GM12878 (cell line): ENCODE measurements around the gene ZNF813.

Source experiments
- BACH1 ChIP-seq: fragments of 450-650 bp; IDR thresholded peaks from 2 replicates; pipeline ENCODE4 v1.6.1; 2017; ENCODE audit warnings: mild to moderate bottlenecking, borderline replicate concordance
- CTCF ChIP-seq, 3 experiments: IDR thresholded peaks in 2 of 3; conservative IDR thresholded peaks in 1 of 3; 2 replicates each; pipeline ENCODE4 v1.5.1; 2011; ENCODE audit warnings: low read depth in 3 of 3, low read length in 3 of 3, mild to moderate bottlenecking in 3 of 3, control low read depth in 2 of 3, moderate library complexity in 2 of 3, inconsistent platforms in 1 of 3, mixed read lengths in 1 of 3; ENCODE audit not compliant: control insufficient read depth in 2 of 3, insufficient read depth in 1 of 3; ENCODE audit errors: extremely low read depth in 1 of 3
- EZH2 ChIP-seq: IDR thresholded peaks from 2 replicates; pipeline ENCODE4 v1.6.1; 2012; ENCODE audit warnings: low read depth, mild to moderate bottlenecking, control low read depth, inconsistent platforms, low read length, borderline replicate concordance; ENCODE audit not compliant: control insufficient read depth
- HDAC6 ChIP-seq: fragments of 200-600 bp; sonication (generic); IDR thresholded peaks from one replicate; pipeline ENCODE4 v1.8.0; 2017; ENCODE audit warnings: antibody characterized with exemption; ENCODE audit not compliant: unreplicated experiment
- HDGF ChIP-seq: fragments of 450-650 bp; IDR thresholded peaks from 2 replicates; pipeline ENCODE4 v1.6.1; 2016; ENCODE audit warnings: antibody characterized with exemption
- NFYB ChIP-seq: IDR thresholded peaks from 2 replicates; pipeline ENCODE4 v1.6.1; 2011; ENCODE audit warnings: low read depth, mild to moderate bottlenecking, low read length, improper control_type of control experiment, moderate library complexity; ENCODE audit not compliant: insufficient read depth
- POLR2AphosphoS5 ChIP-seq: IDR thresholded peaks from 2 replicates; pipeline ENCODE4 v1.6.1; 2011; ENCODE audit warnings: mild to moderate bottlenecking, low read length, inconsistent platforms
- USF2 ChIP-seq: IDR thresholded peaks from 2 replicates; pipeline ENCODE4 v1.6.1; 2011; ENCODE audit warnings: low read depth, low read length, improper control_type of control experiment, borderline replicate concordance
- ZZZ3 ChIP-seq: IDR thresholded peaks from 2 replicates; pipeline ENCODE4 v1.6.1; 2011; ENCODE audit warnings: low read depth; ENCODE audit not compliant: control insufficient read depth, insufficient read length

- TF ChIP-seq HDGF = no peak
- TF ChIP-seq EZH2 = no peak
- no peak for TF ChIP-seq BACH1
- TF ChIP-seq ZZZ3 = no peak
- no peak for TF ChIP-seq CTCF (IDR thresholded peaks at IDR 0.05 in 2 of 3, conservative IDR thresholded peaks at IDR 0.05 in 1 of 3; ENCODE audit: control insufficient read depth in 2 of 3, extremely low read depth in 1 of 3, insufficient read depth in 1 of 3, low read depth in 3 of 3, low read length in 3 of 3)
- no peak for TF ChIP-seq USF2
- TF ChIP-seq POLR2AphosphoS5 = no peak
- no peak for TF ChIP-seq HDAC6
- TF ChIP-seq NFYB = no peak
These were observed 74.4 kb downstream of the ZNF813 start for GRCh38 chr19:53541971-53542370.
